HG03095 (cell line): ENCODE measurements around the gene SCARF2.

ENCODE experiments used
- ATAC-seq: cut with Tn5 transposase; IDR thresholded peaks from one replicate; pipeline ENCODE4 v1.9.1; 2021; ENCODE audit warnings: moderate library complexity; ENCODE audit not compliant: unreplicated experiment

SCARF2 gene

GRCh38 chr22:20440637-20441591, 3.3 kb upstream of the SCARF2 start:
- no peak for ATAC-seq

- ATAC-seq: no peak
Observed at GRCh38 chr22:20439928-20440575, 2.4 kb upstream of the SCARF2 start.

GRCh38 chr22:20439556-20439927, 1.9 kb upstream of the SCARF2 start:
- no peak for ATAC-seq

GRCh38 chr22:20438678-20439492, 1.3 kb upstream of the SCARF2 start:
- ATAC-seq: no peak

GRCh38 chr22:20438427-20438677, 727 bp upstream of the SCARF2 start:
- no peak for ATAC-seq

DNA sequence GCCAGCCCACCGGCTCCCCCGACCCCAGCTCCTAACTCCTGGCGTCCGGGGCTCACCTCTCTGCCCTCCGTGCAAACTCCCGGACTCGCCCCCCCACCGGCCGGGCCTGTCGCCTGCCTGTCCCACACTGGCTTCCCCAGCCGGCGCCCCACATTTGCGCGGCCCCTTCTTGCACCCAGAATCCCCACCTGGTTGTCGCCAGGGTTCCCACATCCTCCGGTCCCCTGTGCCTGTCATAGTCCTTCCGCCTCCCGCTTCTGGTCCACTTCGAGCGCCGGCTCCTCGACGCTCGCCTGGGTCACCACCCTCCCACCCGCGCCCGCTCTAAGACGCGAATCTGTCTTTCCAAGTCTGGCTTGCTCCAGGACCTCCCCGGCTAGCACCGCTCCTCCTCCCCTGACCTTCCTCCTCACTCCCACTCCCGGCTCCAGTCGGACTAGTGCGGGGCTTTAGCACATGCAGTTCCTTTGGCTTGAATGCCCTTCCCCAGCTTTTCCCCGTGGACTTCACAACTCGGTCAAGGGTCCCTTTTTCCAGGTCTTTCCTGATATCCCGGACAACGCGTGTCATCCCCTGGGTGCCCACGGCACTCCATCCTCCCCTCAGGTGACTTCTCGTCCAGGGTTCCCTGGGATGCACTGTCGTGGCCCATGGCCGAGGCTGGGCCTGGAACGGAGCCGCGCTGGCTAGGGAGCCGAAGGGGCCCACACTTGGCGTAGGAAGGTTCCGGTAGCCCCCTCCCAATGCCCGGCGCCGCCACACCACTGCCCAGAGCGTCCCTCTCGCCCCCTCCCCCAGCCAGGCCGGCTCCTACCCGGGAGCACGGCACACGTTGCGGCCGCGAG, 635 bp downstream of the SCARF2 start:
- ATAC-seq: no peak

DNA sequence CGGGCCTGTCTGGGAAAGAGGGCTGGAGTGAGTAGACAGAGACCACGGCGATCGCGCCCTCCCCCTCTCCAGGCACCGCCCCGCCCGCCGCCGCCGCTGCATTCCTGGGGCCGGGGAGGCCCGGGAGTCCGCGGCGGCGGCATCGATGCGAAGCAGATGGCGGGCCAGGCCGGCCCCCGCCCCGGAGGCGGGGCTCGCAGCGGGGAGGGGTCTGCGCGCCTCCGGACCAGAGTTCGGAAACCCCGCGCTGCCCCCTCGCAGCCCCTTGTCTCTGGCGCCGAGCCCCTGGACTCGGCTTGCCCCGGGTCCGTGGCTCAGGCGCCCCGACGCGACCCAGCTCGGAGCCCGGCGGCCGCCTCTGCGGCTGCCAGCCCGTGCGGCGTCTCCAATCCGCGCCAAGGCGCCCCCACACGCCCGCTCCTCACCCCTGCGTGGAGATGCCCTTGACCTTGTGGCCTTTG, 1.3 kb downstream of the SCARF2 start:
- ATAC-seq: no peak

DNA sequence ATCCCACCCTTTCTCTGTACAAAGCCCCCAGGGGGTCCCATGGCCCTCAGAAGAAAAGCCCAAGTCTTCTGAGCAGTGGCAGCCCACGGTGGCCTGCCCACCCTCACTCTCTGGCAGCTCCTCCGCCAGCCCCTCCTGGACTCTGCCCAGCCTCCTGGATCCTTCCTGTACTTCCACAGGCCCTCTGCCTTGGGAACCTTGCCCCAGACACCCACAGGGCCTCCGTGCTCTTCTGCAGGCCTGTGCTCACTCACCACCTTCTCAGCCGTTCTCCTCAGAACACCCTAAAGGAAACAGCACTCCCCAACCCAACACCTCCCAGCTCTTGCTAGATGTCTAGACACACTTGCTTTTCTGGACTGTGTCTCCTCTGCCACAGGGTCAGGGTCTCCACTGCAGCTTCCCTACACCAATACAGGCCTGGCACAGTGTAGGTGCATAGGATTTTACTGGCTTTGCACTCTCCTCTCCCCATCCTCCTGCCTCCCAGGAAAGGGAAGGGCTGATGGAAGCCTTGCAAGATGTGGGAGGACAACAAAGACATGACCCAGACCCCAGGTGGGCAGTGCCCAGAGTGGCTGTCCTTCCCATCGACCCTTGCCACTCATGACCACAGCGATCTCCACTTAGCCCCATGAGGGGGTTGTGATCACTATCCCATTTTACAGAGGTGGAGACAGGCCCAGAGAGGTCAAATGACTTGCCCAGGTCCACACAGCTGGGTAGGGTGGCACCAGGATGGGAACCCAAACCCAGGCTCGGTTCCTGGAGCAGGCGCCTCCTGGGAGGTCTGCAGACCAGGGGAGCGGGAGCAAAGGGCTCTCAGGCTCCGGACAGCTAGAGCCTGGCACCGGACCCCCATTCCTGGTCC, 2.0 kb downstream of the SCARF2 start:
- no peak for ATAC-seq

GRCh38 chr22:20434773-20435172, 2.9 kb downstream of the SCARF2 start:
- ATAC-seq: no peak

DNA sequence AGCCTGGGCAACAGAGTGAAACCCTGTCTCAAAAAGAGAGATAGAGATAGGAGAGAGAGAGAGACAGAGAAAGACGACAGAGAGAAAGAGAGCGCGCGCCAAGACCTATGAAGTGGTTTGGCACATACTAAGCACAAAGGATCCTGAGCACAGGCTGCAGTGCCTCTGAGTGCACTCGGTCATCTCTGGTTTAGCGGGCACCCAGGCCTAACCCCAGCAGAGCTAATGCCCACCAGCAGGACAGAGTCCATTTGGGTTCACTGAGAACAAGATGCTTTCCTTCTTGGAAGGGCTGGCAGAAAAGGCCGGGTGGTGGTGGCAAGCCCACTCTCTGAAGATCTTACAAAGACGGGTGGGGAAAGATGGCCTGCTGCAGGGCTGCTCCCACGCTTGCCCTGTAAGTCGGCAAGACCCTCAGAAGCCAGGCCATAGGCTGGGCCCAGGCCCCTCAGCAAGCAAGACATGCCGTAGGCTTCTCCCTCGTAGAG, 3.3 kb downstream of the SCARF2 start:
- ATAC-seq: no peak

DNA sequence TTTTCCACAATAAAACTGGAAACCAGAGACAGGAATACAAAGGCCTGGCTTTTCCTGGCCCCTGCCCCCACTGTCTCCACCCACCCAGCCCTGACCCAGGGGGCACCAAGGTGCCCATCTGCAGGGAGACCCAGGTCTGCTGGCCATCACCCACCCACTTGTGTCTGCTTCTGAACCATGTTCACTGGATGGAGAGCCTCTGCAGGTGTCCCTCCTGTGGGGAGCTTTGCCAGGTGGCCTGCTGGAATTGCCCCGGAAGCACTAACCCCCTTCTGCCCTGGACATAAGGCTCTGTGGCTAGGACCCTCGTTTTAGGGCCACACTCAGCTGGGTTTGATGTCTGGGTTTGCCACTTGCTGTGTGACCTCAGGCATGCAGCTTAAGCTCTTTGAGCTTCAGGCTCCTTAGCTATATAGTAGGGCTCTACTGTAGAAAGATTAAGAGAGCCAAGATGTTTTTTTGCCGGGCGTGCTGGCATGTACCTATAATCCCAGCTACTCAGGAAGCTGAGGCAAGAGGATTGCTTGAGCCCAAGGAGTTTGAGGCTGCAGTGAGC, 3.9 kb downstream of the SCARF2 start:
- no peak for ATAC-seq

DNA sequence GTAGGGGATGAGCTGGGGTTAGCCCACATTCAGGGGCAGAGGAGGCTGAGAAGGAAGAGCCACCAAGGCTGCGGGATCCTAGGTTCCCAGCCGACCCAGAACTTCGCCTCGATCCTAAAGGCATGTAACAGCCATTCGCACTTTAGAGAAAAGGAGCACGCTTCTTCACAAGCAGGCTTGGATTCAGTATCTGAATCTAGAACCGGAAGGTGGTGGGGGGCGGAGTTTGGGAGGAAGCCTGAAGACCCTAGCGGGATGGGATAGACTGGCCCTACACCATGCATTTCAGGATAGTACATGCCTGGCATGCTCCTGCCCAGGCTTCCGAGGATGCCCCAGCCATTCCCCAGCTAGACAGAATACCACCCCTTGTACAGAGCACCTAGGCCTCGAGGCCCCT, 4.4 kb downstream of the SCARF2 start:
- no peak for ATAC-seq

- ATAC-seq: no peak
Observed at GRCh38 chr22:20432244-20432686, 5.4 kb downstream of the SCARF2 start.

DNA sequence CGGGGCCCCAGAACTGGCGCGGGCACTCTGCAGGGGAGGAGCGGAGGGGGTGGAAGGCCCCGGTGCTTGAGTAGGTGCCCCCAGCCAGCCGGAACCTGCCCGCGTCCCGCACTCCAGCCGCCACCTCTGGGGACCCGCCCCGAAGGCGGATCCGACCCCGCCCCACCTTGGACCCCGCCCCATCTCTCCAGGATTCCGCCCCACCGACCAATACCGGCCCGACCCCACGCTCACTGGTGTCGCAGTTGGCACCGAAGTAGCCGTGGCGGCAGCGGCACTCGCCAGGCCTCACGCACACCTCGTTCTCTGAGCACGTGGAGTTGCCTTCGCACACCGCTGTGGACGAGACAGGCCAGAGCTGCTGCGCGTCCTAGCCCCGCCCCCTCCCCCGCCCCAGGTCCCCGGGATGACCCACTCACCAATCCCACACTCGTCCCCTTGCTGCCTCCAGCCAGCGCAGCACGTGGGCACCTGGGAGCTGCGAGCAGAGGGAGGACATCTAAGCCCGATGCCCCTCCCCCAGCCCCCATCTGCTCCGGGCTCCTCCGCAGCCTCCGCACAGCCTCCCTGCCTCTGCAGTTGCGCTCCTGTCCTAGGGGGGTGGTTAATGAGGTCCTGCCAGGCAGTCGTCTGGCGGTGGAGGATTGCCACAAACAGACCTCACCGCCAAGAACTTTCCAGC, 6.0 kb downstream of the SCARF2 start:
- no peak for ATAC-seq

DNA sequence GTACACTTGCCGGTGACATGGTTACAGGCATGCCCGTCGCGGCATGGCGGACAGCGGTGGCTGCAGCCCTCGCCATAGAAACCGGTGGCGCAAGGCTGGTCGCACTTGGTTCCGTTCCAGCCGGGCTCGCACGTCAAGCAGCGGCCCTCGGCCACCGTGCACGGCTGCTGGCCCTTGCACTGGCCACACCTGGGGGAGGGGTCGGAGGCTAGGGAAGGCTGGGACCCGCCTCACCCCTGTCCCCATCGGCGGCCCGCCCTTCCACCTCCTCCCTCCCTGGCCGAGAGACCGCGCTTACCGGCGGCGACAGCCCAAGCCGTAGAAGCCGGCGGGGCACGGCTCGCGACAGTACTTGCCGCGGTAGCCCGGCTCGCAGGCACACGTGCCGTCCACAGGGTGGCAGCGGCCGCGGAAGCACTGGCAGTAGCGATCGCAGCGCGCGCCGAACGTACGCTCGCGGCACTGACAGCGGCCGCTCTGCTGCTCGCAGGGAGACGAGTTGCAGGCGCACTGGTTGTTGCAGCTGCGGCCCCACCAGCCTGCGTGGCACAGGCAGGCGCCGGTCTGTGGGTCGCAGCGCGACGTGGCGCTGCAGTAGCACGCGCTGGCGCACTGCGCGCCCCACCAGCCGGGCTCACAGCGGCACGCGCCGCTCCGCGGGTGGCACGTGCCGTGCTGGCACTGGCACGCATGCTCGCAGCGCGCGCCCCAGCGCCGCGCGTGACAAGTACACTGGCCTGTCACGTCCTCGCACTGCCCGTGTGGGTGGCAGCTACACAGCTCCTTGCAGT, 6.7 kb downstream of the SCARF2 start:
- ATAC-seq: no peak

DNA sequence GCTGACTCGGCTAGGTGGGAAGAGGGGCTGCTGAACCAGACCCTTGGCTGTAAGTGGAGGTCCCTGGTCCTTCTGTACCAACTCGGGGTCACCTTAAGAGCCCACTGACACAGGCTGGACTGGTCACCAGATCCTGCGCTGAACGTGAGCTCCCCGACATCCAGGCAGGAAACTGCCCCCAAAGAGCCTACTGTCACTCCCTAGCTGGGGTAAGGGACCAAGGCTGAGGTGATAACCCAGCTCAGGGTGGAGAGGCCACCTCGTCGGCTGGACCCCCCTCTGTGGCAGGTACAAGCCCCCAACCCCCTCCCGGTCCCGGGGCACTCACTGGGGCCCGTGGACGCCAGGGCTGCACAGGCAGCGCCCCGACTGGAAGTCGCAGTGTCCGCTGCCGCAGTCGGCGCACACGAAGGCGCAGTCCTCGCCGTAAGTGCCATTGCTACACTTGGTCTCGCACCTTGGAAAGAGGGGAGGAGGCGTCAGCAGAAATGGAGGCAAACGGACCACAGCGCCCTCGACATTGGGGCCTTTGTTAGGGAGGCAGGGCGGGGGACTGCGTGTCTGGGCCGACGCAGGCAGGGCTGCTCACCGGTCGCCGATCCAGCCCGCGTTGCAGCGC, 7.4 kb downstream of the SCARF2 start:
- ATAC-seq: no peak
